Parathyroid adenoma (tissue), 2 donors: Measurements from ENCODE around the gene TMEM239.

Experiments
- H2AFZ ChIP-seq: fragments of 300-600 bp; sonication (generic); one replicate; pipeline ENCODE4 v1.7.0; 2017; ENCODE audit warnings: antibody characterized with exemption, mild to moderate bottlenecking
- H3K27ac ChIP-seq: fragments of 300-600 bp; sonication (generic); one replicate; pipeline ENCODE4 v1.7.0; 2017
- H3K27me3 ChIP-seq: fragments of 300-600 bp; sonication (generic); one replicate; pipeline ENCODE4 v1.7.0; 2017; ENCODE audit warnings: low read length; ENCODE audit not compliant: control insufficient read depth, insufficient read depth
- H3K36me3 ChIP-seq: fragments of 300-600 bp; sonication (generic); one replicate; pipeline ENCODE4 v1.7.0; 2017; ENCODE audit warnings: low read length; ENCODE audit not compliant: control insufficient read depth, insufficient read depth
- H3K4me1 ChIP-seq: fragments of 300-600 bp; sonication (generic); one replicate; pipeline ENCODE4 v1.7.0; 2017; ENCODE audit warnings: control low read depth
- H3K4me2 ChIP-seq: fragments of 300-600 bp; sonication (generic); one replicate; pipeline ENCODE4 v1.7.0; 2017; ENCODE audit warnings: low read length
- H3K4me3 ChIP-seq: fragments of 300-600 bp; sonication (generic); one replicate; pipeline ENCODE4 v1.7.0; 2017; ENCODE audit warnings: low read depth, low read length
- H3K79me2 ChIP-seq: fragments of 300-600 bp; sonication (generic); one replicate; pipeline ENCODE4 v1.7.0; 2017; ENCODE audit warnings: control low read depth
- H3K9ac ChIP-seq: fragments of 300-600 bp; sonication (generic); one replicate; pipeline ENCODE4 v1.7.0; 2017; ENCODE audit warnings: mild to moderate bottlenecking
- H3K9me3 ChIP-seq: fragments of 300-600 bp; sonication (generic); one replicate; pipeline ENCODE4 v1.7.0; 2017; ENCODE audit warnings: low read length; ENCODE audit not compliant: control insufficient read depth
- TF ChIP-seq, protein P1 (sequence below): fragments of 300-600 bp; sonication (generic); IDR thresholded peaks from one replicate; pipeline ENCODE4 v1.7.0; 2017; ENCODE audit warnings: antibody characterized with exemption, mild to moderate bottlenecking
- donor health status: primary hyperparathyroidism.

The TMEM239 gene

DNA sequence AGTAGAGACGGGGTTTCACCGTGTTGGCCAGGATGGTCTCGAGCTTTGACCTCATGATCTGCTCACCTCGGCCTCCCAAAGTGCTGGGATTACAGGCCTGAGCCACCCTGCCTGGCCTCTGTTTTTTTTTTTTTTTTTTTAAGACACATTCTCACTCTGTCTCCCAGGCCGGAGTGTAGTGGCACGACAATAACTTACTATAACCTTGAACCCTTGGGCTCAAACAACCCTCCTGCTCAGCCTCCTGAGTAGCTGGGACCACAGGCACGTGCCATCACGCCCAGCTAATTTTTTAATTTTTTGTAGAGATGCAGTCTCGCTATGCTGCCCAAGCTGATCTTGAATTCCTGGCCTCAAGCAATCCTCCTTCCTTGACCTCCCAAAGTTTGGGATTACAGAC, 42.4 kb upstream of the TMEM239 start:
- TF ChIP-seq, protein P1, sequence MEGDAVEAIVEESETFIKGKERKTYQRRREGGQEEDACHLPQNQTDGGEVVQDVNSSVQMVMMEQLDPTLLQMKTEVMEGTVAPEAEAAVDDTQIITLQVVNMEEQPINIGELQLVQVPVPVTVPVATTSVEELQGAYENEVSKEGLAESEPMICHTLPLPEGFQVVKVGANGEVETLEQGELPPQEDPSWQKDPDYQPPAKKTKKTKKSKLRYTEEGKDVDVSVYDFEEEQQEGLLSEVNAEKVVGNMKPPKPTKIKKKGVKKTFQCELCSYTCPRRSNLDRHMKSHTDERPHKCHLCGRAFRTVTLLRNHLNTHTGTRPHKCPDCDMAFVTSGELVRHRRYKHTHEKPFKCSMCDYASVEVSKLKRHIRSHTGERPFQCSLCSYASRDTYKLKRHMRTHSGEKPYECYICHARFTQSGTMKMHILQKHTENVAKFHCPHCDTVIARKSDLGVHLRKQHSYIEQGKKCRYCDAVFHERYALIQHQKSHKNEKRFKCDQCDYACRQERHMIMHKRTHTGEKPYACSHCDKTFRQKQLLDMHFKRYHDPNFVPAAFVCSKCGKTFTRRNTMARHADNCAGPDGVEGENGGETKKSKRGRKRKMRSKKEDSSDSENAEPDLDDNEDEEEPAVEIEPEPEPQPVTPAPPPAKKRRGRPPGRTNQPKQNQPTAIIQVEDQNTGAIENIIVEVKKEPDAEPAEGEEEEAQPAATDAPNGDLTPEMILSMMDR: no peak
- Histone ChIP-seq H3K9ac (no peak overlapping the region), H3K9me3 (no peaks in the 10 kb centered on the region), H3K27ac (no peak overlapping the region), H3K27me3 (no peaks in the 10 kb centered on the region), H3K4me2 (no peak overlapping the region), H2AFZ (no peak overlapping the region), H3K4me3 (no peak overlapping the region), H3K4me1 (no peaks in the 10 kb centered on the region), H3K36me3 (no peaks in the 10 kb centered on the region), H3K79me2 (no peaks in the 10 kb centered on the region)

DNA sequence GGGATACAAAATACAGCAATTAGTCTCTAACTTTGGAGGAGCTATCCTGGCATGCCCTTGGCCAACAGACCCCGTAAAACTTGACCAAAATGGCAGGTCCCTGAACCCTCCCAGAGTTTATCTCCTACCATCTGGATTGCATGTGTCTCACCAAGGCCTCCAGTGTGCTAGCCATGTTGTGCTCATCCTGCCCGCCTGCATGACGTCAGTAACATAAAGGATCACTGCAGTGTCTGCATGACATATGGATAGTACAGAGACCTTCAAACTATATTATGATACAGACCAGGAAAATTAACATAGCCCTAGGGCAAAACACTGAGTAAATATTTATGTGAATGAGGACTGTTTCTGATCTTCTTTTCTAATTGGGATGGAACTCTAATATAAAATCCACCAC, 41.0 kb upstream of the TMEM239 start:
- Histone ChIP-seq H3K9ac (no peak overlapping the region), H3K9me3 (no peaks in the 10 kb centered on the region), H3K36me3 (no peaks in the 10 kb centered on the region), H3K4me2 (no peak overlapping the region), H3K27ac (no peak overlapping the region), H3K4me3 (no peak overlapping the region), H3K79me2 (no peaks in the 10 kb centered on the region), H3K4me1 (no peaks in the 10 kb centered on the region), H2AFZ (no peak overlapping the region), H3K27me3 (no peaks in the 10 kb centered on the region)
- TF ChIP-seq, protein P1: no peak

DNA sequence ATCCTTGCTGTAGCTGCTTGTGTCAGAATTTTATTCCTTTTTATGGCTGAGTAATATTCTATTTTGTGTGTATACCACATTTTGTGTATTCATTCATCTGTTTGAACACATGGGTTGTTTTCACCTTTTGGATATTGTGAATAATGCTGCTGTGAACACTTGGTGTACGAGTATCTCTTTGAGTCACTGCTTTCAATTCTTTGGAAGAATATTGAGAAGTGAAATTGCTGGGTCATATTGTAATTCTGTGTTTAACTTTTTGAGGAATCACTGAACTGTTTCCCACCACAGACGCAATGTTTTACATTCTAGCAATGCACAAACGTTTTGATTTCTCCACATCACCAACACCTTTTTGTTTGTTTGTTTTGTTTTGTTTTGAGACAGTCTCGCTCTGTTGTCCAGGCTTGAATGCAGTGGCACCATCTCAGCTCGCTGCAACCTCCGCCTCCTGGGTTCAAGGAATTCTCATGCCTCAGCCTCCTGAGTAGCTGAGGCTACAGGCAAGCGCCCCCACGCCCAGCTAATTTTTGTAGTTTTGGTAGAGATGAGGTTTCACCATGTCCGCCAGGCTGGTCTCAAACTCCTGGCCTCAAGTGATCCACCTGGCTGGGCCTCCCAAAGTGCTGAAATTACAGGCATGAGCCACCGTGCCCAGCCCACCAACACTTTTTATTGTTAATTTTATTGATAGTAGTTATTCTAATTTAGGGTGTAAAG, 37.4 kb upstream of the TMEM239 start:
- H2AFZ ChIP-seq: no peak overlapping the region
- H3K4me3 ChIP-seq: no peak overlapping the region
- TF ChIP-seq, protein P1: no peak
- no peak overlapping the region for H3K27ac ChIP-seq
- H3K9me3 ChIP-seq: no peaks in the 10 kb centered on the region
- no peak overlapping the region for H3K4me2 ChIP-seq
- H3K4me1 ChIP-seq: peaks cover 5% of the 10 kb centered on the region
- H3K36me3 ChIP-seq: no peaks in the 10 kb centered on the region
- H3K27me3 ChIP-seq: no peaks in the 10 kb centered on the region
- H3K79me2 ChIP-seq: no peaks in the 10 kb centered on the region
- no peak overlapping the region for H3K9ac ChIP-seq

DNA sequence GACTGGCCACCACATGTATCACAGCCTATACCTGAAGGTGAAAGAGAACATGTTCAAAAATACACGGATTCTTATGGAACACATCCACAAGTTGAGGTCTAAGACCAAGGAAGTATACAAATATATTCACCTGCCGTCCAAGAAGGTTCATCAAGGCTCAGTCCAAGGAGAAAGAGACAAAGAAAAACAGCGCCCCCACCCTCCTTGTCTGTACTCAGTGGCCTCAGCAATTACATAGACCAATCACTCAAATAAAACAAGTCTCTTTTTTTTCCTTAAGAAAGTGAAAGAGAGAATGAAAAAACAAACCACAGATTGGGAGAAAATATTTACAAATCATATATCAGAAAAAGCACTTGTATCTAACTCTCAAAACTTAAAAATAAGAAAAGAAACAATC, 35.2 kb upstream of the TMEM239 start:
- no peaks in the 10 kb centered on the region for H3K9me3 ChIP-seq
- H3K9ac ChIP-seq: no peak overlapping the region
- H3K79me2 ChIP-seq: no peaks in the 10 kb centered on the region
- H3K4me3 ChIP-seq: no peak overlapping the region
- H3K4me2 ChIP-seq: no peak overlapping the region
- H2AFZ ChIP-seq: no peak overlapping the region
- H3K4me1 ChIP-seq: peaks cover 5% of the 10 kb centered on the region
- no peaks in the 10 kb centered on the region for H3K36me3 ChIP-seq
- H3K27ac ChIP-seq: no peak overlapping the region
- TF ChIP-seq, protein P1: no peak
- H3K27me3 ChIP-seq: no peaks in the 10 kb centered on the region
